Measurements from ENCODE around the gene TAAR1.
A peak's percentile ranks its signal among the peaks of the same experiment; 100 is the strongest.
"Not testable (repeated sequence)": the region's sequence is repeated elsewhere in the genome, so short reads cannot be mapped to it uniquely, and the experiment has no call there.

The TAAR1 gene

GRCh38 chr6:132661906-132662305, 2.9 kb upstream of the TAAR1 start:
- no peak for DNase-seq (ENCODE audit: low spot score)

- no peak for DNase-seq (ENCODE audit: low spot score)
Observed at GRCh38 chr6:132651062-132651461, 7.9 kb downstream of the TAAR1 start.

GRCh38 chr6:132650429-132650828, 8.6 kb downstream of the TAAR1 start:
- no peak for DNase-seq (ENCODE audit: low spot score)

GRCh38 chr6:132648828-132649227, 10.2 kb downstream of the TAAR1 start:
- no peak for DNase-seq (ENCODE audit: low spot score)

DNA sequence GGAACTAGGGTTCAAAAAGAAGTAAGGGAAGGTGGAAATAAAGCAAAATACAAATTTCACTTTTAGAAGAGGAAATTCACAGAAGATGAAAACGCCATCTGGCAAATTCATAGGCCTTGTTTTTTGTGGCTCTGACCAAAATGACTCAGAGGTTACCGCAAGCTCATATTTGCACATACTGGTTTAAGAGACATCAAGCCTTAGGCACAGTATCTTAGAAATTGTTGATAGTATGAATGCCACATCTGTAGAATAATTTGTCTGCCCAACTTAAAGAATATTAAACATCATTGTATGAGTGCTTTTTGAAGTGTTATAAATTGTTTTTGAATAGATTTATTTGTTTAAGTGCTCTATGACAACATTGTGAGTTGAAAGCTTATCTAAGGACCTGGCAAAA, 10.6 kb downstream of the TAAR1 start:
- DNase-seq (ENCODE audit: low spot score) = peak; percentile 24

DNA sequence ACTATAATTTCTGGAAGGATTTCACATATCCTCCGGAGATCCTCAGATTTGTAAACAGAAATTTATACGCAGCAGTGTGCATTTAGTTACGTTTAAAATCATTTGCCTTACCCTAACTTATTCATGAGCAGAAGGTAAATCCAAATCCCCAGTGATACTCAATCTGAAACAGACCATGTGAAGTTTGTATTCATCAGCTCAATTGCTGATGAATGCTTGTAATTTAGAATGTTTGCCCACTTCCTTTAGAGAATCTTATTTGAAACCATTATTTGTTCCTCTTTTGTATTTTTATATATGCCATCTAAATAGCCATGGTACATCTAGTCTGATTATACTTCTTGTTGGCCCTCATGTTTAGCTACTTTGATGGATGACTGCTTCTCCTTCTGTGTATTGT, 15.4 kb downstream of the TAAR1 start:
- no peak for DNase-seq (ENCODE audit: low spot score)

DNA sequence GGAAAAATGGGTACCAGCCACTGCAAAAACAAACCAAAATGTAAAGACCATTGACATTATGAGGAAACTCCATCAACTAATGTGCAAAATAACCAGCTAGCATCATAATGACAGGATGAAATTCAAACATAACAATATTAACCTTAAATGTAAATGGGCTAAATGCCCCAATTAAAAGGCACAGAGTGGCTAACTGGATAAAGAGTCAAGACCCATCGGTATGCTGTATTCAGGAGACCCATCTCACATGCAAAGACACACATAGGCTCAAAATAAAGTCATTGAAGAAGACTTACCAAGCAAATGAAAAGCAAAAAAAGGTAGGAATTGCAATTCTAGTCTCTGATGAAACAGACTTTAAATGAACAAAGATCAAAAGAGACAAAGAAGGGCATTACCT, 21.8 kb downstream of the TAAR1 start:
- DNase-seq (ENCODE audit: low spot score) = not testable (repeated sequence)

DNA sequence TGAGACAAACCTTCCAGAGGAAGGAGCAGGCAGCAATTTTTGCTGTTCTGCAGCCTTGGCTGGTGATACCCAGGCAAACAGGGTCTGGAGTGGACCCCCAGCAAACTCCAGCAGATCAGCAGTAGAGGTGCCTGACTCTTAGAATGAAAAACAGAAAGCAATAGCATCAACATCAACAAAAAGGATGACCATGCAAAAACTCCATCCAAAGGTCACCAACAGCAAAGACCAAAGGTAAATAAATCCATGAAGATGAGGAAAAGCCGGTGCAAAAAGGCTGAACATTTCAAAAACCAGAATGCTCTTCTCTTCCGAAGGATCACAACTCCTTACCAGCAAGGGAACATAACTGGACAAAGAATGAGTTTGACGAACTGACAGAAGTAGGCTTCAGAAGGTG, 23.1 kb downstream of the TAAR1 start:
- not testable (repeated sequence) for DNase-seq (ENCODE audit: low spot score)

DNA sequence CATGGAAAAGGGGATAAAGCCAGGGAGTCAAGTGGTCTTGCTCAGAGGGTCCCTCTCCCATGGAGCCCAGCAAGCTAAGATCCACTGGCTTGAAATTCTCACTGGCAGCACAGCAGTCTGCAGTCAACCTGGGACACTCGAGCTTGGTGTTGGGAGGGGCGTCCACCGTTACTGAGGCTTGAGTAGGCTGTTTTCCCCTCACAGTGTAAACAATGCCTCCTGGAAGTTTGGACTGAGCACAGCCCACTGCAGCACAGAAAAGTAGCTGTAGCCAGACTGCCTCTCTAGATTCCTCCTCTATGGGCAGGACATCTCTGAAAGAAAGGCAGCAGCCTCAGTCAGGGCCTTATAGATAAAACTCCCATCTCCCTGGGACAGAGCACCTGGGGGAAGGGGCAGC, 23.7 kb downstream of the TAAR1 start:
- not testable (repeated sequence) for DNase-seq (ENCODE audit: low spot score)

GRCh38 chr6:132634796-132635195, 24.2 kb downstream of the TAAR1 start:
- DNase-seq (ENCODE audit: low spot score) = no peak

DNA sequence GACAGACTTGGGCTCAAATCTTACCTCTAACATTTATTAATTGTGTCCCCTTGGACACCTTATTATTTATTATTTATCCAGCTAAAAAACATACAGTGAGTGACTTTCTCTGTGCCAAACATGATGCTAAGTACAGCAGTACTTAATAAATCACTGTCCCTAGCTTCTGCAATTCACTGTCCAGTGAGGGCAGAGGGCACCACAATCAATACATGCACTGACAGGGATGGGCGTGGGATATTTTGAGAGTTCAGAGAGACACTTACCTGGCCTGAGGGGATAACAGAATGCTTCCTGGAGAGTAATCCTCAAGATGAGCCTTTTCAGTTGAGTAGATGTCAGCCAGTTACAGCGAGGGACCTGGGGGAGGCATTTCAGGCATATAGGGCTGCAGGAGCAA, 25.6 kb downstream of the TAAR1 start:
- DNase-seq (ENCODE audit: low spot score) = no peak

DNA sequence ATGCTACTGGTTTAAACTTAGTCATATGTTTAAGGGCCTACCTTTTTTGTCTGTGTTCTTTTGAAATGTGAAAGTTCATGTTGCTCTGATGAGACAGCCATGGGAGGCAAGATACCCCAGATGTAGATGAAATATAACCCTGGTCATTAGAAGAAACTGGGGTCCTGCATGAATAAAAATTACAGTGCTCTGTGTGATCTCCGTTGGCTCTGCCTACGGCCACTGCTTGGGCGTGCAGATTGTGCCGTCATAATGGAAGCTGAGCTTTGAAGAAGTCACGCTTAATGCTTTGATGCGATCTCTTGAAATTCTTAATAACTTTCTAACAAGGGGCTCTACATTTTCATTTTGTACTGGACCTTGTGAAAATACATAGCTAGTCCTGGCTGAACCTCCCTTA, 34.8 kb downstream of the TAAR1 start, which contains the start of gene TAAR2:
TSS of gene TAAR2 (minus strand) at position 101 of the 400 bp plus-strand sequence. CDS start at position 101, 0 bp downstream.
- DNase-seq (ENCODE audit: low spot score) = no peak

- DNase-seq (ENCODE audit: low spot score) = no peak
Observed at GRCh38 chr6:132623106-132623845, 35.7 kb downstream of the TAAR1 start.

DNA sequence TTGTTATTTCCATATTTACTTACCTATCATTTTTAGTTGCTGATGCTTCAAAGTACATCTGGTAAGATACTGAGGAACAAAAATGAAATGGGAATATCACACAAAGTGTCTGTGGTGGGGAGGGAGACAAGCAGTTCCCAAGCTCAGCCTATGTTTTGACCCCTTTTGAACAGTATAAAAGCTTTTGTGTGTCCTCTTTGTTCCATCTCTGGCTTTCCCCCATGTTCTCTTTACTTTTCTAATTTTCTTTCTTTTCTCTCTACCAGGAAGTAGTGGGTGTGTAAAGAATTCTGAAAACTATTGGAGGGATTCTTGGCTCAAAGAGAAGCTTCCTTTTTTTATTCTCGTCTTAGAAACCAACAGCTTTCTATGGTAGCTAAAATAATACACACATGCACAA, 42.3 kb downstream of the TAAR1 start:
- no peak for DNase-seq (ENCODE audit: low spot score)

- no peak for DNase-seq (ENCODE audit: low spot score)
Observed at GRCh38 chr6:132614554-132614953, 44.4 kb downstream of the TAAR1 start.

GRCh38 chr6:132612449-132613108, 46.4 kb downstream of the TAAR1 start:
- DNase-seq (ENCODE audit: low spot score) = peak; percentile 7

DNA sequence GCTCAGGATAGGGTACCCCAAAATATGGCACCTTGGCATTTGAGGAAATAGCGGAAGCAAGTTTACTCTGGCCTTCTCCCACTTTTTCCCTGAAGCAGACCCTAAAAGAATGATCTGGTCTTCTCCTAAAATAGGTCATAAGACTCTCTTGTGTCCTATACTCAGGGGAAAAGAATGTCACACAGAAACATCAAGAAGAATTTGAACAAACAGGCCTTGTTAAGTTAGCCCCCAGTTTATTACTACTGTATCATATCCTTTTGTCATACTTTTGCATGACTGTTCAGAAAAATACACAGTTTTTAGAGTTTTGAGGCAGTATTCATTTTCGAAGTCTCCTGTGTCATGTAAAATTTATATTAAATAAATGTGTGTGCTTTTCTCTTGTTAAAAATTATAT, 47.4 kb downstream of the TAAR1 start:
- DNase-seq (ENCODE audit: low spot score) = no peak

- no peak for DNase-seq (ENCODE audit: low spot score)
Observed at GRCh38 chr6:132607544-132608233, 51.3 kb downstream of the TAAR1 start.

DNA sequence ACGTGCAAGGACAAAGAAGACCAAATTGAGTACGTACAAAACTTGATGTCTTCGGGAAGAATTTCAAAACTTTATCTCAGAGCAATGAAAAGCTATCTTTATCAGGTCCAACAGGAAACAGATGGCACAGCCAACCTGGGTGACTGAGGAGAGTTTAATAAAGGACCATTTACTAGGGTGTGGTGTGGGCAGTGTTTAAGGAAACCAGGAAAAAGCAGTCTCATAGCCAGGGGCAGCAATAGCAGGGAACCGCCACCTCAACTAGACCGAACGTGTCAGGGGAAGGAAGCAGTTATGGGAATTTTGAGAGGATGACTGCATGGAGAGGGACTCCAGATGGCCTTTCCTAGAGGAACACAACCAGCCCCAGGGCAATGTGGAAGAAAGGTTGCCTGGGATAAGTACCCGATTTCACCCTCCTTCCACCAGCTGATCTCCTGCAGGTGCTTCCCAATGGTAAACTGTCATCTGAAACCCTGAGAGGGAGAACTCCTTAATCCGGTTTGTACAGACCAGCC, 54.3 kb downstream of the TAAR1 start:
- DNase-seq (ENCODE audit: low spot score) = no peak

DNA sequence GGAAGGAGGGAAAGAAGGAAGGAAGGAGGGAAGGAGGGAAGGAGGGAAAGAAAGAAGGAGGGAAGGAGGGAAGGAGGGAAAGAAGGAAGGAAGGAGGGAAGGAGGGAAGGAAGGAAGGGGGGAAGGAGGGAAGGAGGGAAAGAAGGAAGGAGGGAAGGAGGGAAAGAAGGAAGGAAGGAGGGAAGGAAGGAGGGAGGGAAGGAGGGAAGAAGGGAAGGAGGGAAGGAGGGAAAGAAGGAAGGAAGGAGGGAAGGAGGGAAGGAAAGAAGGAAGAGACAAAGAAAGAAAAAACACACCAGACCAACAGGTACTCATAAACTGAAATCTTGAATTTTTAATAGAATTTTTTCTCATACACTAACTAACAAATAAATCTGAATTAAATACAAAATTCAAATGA, 58.1 kb downstream of the TAAR1 start:
- DNase-seq (ENCODE audit: low spot score) = not testable (repeated sequence)

- no peak for DNase-seq (ENCODE audit: low spot score)
Observed at GRCh38 chr6:132598473-132598872, 60.5 kb downstream of the TAAR1 start.

DNA sequence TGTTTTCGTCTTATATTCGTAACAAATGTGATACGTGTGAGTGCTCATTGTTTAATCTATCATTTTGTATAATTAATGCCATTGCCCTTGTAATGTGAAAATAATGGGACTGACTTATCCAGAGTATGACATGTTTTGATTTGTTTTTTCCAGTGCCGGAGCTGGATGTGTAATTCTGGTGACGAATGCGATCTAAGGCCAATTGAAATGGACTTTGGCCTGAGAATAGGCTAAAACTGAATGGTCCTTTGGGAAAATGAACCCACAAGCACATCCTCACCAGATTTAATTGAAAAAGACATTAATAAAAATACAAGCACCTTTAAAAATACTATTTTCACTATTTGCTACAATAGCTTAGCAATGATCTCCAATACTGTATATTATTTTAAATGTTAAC, 62.8 kb downstream of the TAAR1 start:
- DNase-seq (ENCODE audit: low spot score) = no peak
